RWPE2 (cell line): ENCODE data around the gene YY1.
A peak's percentile ranks its signal among the peaks of the same experiment; 100 is the strongest.
"Not testable (repeated sequence)": the region's sequence is repeated elsewhere in the genome, so short reads cannot be mapped to it uniquely, and the experiment has no call there.

Source experiments
- ATAC-seq: fragments of 200-7000 bp; cut with Tn5 transposase; 3 replicates; pipeline ENCODE4 v1.9.1; 2021; ENCODE audit warnings: low read depth
- DNase-seq: peaks from one replicate; pipeline ENCODE4 v3.0.0-alpha.2; 2020; ENCODE audit warnings: low spot score
- H3K27ac ChIP-seq: fragments of 450-650 bp; 2 replicates; pipeline ENCODE4 v1.5.1; 2017; ENCODE audit warnings: mild to moderate bottlenecking; ENCODE audit not compliant: poor library complexity, severe bottlenecking
- H3K27me3 ChIP-seq: fragments of 250-450 bp; sonication (Bioruptor Pico); 2 replicates; pipeline ENCODE4 v1.5.1; 2021; ENCODE audit warnings: mild to moderate bottlenecking, moderate library complexity; ENCODE audit not compliant: insufficient read depth, poor library complexity, severe bottlenecking
- H3K36me3 ChIP-seq: fragments of 250-450 bp; sonication (Bioruptor Pico); 2 replicates; pipeline ENCODE4 v1.5.1; 2020; ENCODE audit warnings: low read depth, mild to moderate bottlenecking, moderate library complexity
- H3K4me1 ChIP-seq: fragments of 250-450 bp; sonication (Bioruptor Pico); 2 replicates; pipeline ENCODE4 v1.5.1; 2021; ENCODE audit warnings: mild to moderate bottlenecking, moderate library complexity; ENCODE audit not compliant: insufficient read depth, poor library complexity, severe bottlenecking
- H3K4me3 ChIP-seq: fragments of 250-450 bp; sonication (Bioruptor Pico); 2 replicates; pipeline ENCODE4 v1.5.1; 2021; ENCODE audit warnings: mild to moderate bottlenecking, moderate library complexity; ENCODE audit not compliant: severe bottlenecking
- H3K9me3 ChIP-seq: fragments of 250-450 bp; sonication (Bioruptor Pico); 2 replicates; pipeline ENCODE4 v1.5.1; 2021; ENCODE audit warnings: mild to moderate bottlenecking, moderate library complexity; ENCODE audit not compliant: severe bottlenecking
- CTCF ChIP-seq: fragments of 450-650 bp; IDR thresholded peaks from one replicate; pipeline ENCODE4 v1.5.1; 2017; ENCODE audit warnings: mild to moderate bottlenecking, moderate library complexity; ENCODE audit not compliant: poor library complexity, severe bottlenecking

Gene YY1

GRCh38 chr14:100309028-100309737, 70.2 kb downstream of the YY1 start:
- no peaks in the 10 kb centered on the region for H3K9me3 ChIP-seq
- H3K4me1 ChIP-seq = peaks cover 4% of the 10 kb centered on the region
- ATAC-seq (no peak), DNase-seq (no peak)
- no peak overlapping the region for H3K4me3 ChIP-seq
- no peaks in the 10 kb centered on the region for H3K36me3 ChIP-seq
- TF ChIP-seq CTCF = no peak
- H3K27me3 ChIP-seq = no peaks in the 10 kb centered on the region
- no peak overlapping the region for H3K27ac ChIP-seq

- H3K4me3 ChIP-seq, H3K27me3 ChIP-seq, H3K9me3 ChIP-seq, DNase-seq, ATAC-seq, H3K36me3 ChIP-seq, H3K27ac ChIP-seq, H3K4me1 ChIP-seq: not testable (repeated sequence)
Measured at GRCh38 chr14:100312110-100312876, 73.3 kb downstream of the YY1 start.

- no peak for TF ChIP-seq CTCF
- H3K9me3 ChIP-seq = no peaks in the 10 kb centered on the region
- ATAC-seq = no peak; the same call in 2 of the 3 replicates
- no peak overlapping the region for H3K27ac ChIP-seq
- DNase-seq = no peak
- no peaks in the 10 kb centered on the region for H3K4me1 ChIP-seq
- no peaks in the 10 kb centered on the region for H3K36me3 ChIP-seq
- no peak overlapping the region for H3K4me3 ChIP-seq
- no peaks in the 10 kb centered on the region for H3K27me3 ChIP-seq
Measured at GRCh38 chr14:100312877-100313400, 74.0 kb downstream of the YY1 start.

- peak; percentile 8; the same call in 1 of the 3 replicates for ATAC-seq
- no peaks in the 10 kb centered on the region for H3K36me3 ChIP-seq
- H3K4me3 ChIP-seq = no peak overlapping the region
Measured at GRCh38 chr14:100313464-100314230, 74.7 kb downstream of the YY1 start.

More at GRCh38 chr14:100313464-100314230, 74.7 kb downstream of the YY1 start:
- H3K27me3 ChIP-seq = no peaks in the 10 kb centered on the region
- H3K4me1 ChIP-seq = no peaks in the 10 kb centered on the region
- TF ChIP-seq CTCF = no peak
- DNase-seq = no peak
- H3K9me3 ChIP-seq = no peaks in the 10 kb centered on the region
- H3K27ac ChIP-seq = no peak overlapping the region
